Central memory CD8-positive, alpha-beta T cell (primary cell): ENCODE measurements around the gene C1QTNF2.

Source experiments
- ATAC-seq: fragments of 150-1000 bp; cut with Tn5 transposase; replicated peaks from 2 replicates; pipeline ENCODE4 v1.10.0; 2022; ENCODE audit warnings: mild to moderate bottlenecking, moderate FRiP score, moderate number of reproducible peaks; ENCODE audit not compliant: poor library complexity, severe bottlenecking; ENCODE audit errors: extremely low read depth
- DNase-seq, 2 donors: peaks; one replicate each; pipeline ENCODE4 v3.0.0; 2021; ENCODE audit warnings: low spot score in 2 of 2
- H3K27ac Mint-ChIP-seq: one replicate; pipeline ENCODE4 v1.8.0; 2022; ENCODE audit warnings: low read depth, mild to moderate bottlenecking, moderate library complexity, mixed read lengths
- H3K27me3 Mint-ChIP-seq: one replicate; pipeline ENCODE4 v1.8.0; 2022; ENCODE audit warnings: mixed read lengths
- H3K36me3 Mint-ChIP-seq: one replicate; pipeline ENCODE4 v1.8.0; 2022; ENCODE audit warnings: mild to moderate bottlenecking, moderate library complexity, mixed read lengths; ENCODE audit not compliant: insufficient read depth
- H3K4me1 Mint-ChIP-seq: one replicate; pipeline ENCODE4 v1.8.0; 2022; ENCODE audit warnings: mixed read lengths
- H3K4me3 Mint-ChIP-seq: one replicate; pipeline ENCODE4 v1.8.0; 2022; ENCODE audit warnings: mild to moderate bottlenecking, moderate library complexity, mixed read lengths
- H3K9me3 Mint-ChIP-seq: one replicate; pipeline ENCODE4 v1.8.0; 2022; ENCODE audit warnings: mixed read lengths

The C1QTNF2 gene

GRCh38 chr5:160305319-160305718 lies 65.1 kb downstream of the C1QTNF2 start:
- DNase-seq, result no peak
- ATAC-seq, result no peak
- H3K4me3 Mint-ChIP-seq, result no peak overlapping the region
- H3K4me1 Mint-ChIP-seq, result no peaks in the 10 kb centered on the region
- no peaks in the 10 kb centered on the region for H3K9me3 Mint-ChIP-seq
- H3K27ac Mint-ChIP-seq, result no peak overlapping the region
- peaks cover 67% of the 10 kb centered on the region for H3K27me3 Mint-ChIP-seq
- peaks cover 3% of the 10 kb centered on the region for H3K36me3 Mint-ChIP-seq

GRCh38 chr5:160303690-160304089 lies 66.7 kb downstream of the C1QTNF2 start:
- no peak for DNase-seq
- no peak overlapping the region for H3K4me3 Mint-ChIP-seq
- H3K27me3 Mint-ChIP-seq, result peaks cover 65% of the 10 kb centered on the region
- no peak overlapping the region for H3K27ac Mint-ChIP-seq
- ATAC-seq, result no peak
- peaks cover 3% of the 10 kb centered on the region for H3K36me3 Mint-ChIP-seq
- H3K4me1 Mint-ChIP-seq, result no peaks in the 10 kb centered on the region
- H3K9me3 Mint-ChIP-seq, result no peaks in the 10 kb centered on the region

GRCh38 chr5:160298189-160298588 lies 72.2 kb downstream of the C1QTNF2 start:
- no peak overlapping the region for H3K27ac Mint-ChIP-seq
- H3K9me3 Mint-ChIP-seq, result no peaks in the 10 kb centered on the region

GRCh38 chr5:160297776-160298175 lies 72.7 kb downstream of the C1QTNF2 start:
- H3K27me3 Mint-ChIP-seq, result peaks cover 56% of the 10 kb centered on the region
- H3K4me3 Mint-ChIP-seq, result no peak overlapping the region
- no peak overlapping the region for H3K27ac Mint-ChIP-seq
- H3K4me1 Mint-ChIP-seq, result no peaks in the 10 kb centered on the region
- DNase-seq (no peak), ATAC-seq (no peak)
- H3K36me3 Mint-ChIP-seq, result peaks cover 4% of the 10 kb centered on the region
- no peaks in the 10 kb centered on the region for H3K9me3 Mint-ChIP-seq

More at GRCh38 chr5:160298189-160298588, 72.2 kb downstream of the C1QTNF2 start:
- Mint-ChIP-seq H3K36me3 (peaks cover 4% of the 10 kb centered on the region), H3K4me3 (no peak overlapping the region), H3K27me3 (peaks cover 56% of the 10 kb centered on the region), H3K4me1 (no peaks in the 10 kb centered on the region)
- DNase-seq, result no peak
- no peak for ATAC-seq
